Measurements from ENCODE around the gene KANK2.
"Not testable (repeated sequence)": the region's sequence is repeated elsewhere in the genome, so short reads cannot be mapped to it uniquely, and the experiment has no call there.

KANK2 gene

DNA sequence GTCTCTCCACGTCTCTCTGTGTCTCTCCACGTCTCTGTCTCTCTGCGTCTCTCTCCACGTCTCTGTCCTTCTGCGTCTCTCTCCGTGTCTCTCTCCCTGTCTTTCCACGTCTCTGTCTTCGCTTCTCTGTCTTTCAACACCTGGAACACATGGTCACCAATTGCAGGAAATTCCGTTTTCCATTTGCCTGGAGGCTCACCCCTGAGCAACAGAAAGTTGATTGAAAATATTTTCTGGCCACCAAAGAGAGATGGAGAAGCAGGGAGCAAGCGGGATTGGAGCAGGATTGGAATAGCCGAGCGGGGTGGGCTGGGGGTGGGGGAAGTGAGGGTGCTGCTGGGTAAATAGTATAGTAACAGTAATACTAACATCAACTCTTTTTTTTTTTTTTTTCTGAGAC lies 1.7 kb downstream of the KANK2 start:
- no peak for DNase-seq

DNA sequence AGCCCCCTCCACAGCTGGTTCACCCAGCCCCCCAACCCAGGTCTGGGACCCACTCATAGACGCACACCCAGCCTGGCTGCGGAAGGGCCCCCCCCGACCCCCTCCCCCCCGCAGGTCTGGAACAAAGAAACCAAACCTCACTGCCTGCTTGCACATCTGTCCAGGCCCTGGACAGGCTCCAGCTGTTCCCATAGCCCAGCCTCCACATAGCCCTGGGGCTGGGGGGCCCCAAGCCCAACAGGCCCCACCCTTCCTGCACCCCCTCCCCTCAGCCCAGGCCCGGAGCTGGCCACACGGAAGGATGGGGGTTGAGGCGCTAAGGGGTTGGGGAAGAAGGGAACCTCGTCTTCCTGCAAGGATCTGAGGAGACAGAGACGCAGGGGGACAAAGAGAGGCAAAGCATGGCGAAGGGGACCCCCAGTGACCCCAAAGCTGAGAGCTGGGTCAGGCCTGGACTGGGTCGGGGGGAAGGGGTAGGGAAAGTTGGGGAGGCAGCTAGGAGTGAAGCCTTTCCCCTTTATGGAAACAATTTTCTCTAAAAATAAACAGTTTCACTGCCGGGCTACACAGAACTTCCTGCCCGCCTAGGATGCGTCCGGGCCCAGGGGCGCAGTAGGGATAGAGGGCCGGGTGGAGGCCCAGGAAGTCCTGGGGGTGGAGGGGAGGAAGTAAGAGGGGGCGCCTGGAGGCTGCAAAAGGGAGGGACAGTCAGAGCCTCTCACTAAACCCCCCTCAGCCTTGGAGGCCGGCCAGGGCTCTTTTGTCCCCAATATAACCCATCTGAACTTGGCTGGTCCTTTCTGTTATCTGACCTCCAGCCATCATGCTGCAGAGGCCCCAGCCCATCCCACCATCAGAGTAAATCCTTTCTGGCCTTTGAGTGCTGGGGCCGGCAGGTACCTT lies 2.4 kb downstream of the KANK2 start:
- no peak for DNase-seq

DNA sequence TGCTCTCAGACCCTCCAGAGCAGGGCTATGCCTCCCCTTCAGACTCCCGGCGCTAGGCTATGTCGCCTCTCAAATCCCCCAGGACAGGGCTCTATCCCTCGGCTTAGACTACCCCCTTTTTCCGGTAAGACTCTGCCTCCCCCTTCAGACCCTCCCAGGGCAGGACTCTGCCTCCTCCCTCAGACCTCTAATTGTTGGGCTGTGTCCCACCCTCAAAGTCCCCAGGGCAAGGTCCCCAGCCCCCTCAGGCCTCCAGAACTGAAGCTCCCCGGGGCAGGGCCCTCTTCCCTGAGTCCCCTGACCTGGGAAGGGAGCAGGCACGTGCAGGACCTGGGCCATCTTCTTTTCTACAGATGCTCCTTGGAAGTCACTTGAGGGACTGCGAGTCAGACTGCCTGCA lies 3.2 kb downstream of the KANK2 start:
- DNase-seq, result no peak

DNA sequence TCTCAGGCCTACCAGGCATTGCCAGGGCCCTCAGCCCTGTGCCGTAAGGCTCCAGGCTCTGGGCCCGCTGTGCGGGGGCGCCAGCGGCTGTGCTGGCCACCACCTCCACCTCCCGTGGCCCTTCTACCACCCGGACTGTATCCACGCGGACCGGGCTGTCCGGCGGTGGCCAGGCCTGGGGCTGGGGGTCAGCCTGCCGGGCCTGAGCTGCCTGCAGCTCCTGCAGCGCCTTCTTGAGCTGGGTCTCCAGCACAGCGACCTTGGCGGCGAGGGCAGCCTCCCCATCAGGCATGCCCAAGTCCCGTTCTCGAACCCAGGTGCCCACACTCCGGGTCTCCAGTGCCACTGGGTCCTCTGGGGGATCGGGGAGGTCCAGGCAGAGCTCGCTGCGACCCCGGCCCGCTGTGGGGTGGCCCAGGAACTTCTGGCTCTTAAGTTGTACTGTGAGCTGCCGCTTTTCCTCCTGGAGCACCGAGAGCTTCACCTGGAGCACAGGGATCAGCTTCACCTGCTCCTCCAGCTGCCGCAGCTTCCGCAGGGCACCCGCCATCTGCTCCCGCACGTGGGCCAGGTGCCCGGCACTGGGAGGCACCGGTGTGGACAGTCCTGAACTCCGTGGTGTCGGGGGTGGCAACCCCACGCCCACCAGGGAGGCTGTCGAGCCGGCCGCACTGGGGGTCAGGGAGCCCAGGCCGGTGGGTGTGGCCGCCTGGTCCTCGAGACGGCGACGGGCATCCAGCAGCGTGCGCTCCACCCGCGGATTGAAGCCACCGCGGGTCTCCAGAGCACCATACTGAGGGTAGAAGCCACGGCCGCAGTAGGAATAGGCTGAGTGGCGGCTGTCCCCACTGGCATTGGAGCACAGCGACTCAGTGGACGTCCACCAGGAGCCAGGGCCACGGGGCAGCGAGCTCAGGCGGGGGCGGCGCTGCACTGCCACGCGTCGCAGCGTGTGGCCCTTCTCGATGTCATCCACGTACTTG lies 4.1 kb downstream of the KANK2 start:
- no peak for DNase-seq

DNA sequence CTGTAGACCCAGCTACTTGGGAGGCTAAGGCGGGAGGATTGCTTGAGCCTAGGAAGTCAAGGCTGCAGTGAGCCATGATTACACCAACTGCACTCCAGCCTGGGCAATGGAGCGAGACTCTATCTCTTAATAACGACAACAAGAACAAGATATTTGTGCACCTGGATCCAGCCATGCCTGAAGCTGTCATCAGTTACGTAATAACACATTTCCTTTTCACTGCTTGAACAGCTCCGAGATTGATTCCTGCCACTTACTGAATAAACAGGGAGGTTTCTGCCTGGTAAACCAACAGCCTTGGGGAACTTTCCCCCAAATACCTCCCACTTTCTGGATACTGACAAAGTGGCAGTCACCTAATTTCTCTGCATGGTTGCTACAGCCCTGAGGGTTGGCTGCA lies 5.4 kb downstream of the KANK2 start:
- no peak for DNase-seq

DNA sequence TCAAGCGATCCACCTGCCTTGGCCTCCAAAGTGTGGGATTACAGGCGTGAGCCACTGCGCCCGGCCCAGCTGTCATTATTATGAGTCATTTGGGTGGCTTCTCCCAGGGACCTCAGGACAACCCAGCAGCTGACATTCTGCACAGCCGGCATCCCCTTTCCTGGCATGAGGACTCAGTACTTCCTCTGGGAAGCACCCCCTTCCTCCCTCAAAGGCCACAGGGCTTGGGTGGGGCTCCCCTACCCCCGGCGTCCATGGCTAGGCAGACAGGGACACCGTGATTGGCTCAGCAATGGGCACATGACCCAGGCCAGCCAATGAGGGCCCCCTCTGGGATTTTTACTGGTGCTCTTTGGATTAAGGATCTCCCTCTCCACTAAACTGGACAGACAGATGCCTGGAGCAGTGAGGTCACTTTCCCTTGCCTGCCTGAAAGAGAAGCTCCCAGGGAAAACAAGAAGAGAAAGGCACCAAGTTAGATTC lies 6.0 kb downstream of the KANK2 start:
- no peak for DNase-seq

DNA sequence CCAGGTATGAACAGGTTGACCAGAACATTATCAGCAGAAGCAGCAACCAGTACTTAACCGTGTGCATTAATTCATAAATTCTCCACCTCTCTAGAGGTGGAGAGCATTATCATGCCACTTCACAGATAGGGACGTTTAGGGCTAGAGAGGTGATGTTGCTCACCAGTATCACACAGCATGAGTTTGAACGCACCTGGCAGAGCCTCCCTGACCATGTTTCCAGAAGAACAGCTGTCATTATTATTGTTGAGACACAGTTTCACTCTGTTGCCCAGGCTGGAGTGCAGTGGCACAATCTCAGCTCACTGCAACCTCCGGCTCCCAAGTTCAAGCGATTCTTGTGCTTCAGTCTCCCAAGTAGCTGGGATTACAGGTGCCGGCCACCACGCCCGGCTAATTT lies 6.8 kb downstream of the KANK2 start:
- no peak for DNase-seq

DNA sequence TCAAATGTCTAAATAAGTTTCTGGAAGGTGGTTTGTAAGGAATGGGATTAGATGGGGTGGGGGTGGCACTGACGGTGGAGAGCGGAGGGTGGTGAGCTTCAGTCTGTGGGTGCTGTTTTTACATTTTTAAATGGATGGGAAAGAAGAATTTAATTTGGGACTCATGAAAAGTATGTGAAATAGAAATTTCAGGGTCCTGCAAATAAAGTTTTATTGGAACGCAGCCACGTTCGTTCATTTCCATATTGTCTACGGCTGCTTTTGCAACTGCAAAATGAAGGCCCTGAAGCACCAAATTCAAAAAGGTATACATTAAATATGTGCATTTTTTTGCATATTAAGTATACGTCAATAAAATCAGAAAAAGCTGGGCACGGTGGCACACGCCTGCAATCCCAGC lies 9.9 kb downstream of the KANK2 start:
- no peak for DNase-seq

DNA sequence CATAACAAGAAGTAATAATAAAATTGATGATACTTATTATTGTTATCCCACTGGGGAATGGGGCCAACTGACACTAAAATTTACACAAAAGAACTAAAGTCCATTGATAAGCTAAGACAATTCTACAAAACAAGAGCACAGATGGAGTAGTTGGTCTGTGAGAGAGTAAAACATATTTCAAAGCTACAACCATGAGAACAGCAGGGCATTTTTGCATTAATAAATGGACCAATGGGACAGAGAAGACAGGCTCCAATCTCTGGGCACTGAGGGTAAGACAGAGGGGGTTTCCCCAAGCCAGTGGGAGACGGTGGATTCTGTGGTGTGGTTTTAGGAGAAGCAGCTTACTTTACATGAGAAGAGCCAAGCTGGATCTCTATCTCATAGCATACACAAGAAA lies 14.4 kb downstream of the KANK2 start:
- no peak for DNase-seq

DNA sequence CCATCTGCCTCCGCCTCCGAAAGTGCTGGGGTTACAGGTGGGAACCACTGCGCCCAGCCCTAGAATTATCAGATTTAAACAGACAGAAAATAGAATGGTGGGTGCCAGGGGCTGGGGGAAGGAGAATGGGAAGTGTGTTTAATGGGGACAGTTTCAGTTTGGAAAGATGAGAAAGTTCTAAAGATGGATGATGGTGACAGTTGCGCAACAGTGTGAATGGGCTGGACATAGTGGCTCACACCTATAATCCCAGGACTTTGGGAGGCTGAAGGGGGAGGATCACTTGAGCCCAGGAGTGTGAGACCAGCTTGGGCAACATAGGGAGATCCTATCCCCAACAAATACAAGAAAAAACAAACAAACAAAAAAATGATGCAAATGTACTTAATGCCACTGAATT lies 15.9 kb downstream of the KANK2 start:
- DNase-seq, result no peak

DNA sequence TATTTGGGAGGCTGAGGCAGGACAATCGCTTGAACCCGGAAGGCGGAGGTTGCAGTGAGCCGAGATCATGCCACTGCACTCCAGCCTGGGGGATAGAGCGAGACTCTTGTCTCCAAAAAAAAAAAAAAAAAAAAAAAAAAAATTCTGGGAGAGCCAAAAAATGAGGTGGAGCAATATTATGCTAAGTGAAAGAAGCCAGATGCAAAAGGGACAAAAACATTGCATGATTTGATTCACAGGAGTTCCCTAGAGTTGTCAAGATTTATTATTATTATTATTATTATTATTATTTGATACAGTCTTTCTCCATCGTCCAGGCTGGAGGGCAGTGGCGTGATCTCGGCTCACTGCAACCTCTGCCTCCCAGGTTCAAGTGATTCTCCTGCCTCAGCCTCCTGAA lies 16.4 kb downstream of the KANK2 start:
- DNase-seq, result not testable (repeated sequence)

DNA sequence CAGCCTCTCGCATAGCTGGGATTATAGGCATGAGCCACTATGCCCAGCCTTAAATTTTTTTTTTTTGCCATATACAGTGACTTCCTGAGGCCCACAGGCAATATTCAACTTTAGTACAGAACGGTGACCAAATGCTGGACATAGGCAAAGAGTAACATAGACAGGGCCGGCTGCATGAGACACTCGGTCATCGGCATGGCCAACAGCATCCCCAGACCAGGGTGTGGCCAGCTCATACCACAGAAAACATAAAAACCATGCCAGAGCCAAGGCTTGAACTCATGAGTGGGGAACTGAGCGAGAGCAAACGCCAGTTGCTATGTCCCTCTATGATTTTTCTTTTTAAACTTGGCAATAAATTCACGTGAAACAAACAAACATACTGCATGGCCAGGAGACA lies 17.0 kb downstream of the KANK2 start:
- DNase-seq, result no peak

DNA sequence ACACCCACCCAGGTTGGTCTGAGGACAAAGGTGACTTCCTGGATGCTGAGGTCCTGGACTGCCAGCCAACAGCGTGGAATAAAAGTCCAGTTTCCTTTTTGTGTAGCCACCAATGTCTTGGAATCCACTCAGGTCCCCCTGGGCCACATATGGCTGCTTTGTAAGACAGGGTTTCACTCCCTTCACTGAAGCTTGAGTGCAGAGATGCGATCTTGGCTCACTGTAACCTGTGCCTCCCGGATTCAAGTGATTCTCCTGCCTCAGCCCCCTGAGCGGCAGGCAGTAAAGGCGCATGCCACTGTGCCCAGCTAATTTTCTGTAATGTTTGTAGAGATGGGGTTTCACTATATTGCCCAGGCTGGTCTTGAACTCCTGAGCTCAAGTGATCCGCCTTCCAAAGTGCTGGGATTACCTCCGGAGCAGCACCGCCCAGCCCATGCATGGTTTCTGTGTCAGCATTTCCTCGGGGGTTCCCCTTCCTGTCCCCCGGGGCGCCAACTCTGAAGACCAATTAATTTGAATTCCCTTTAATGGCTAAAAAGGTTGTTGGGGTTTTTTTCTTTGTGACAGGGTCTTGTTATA lies 17.5 kb downstream of the KANK2 start:
- DNase-seq, result no peak

DNA sequence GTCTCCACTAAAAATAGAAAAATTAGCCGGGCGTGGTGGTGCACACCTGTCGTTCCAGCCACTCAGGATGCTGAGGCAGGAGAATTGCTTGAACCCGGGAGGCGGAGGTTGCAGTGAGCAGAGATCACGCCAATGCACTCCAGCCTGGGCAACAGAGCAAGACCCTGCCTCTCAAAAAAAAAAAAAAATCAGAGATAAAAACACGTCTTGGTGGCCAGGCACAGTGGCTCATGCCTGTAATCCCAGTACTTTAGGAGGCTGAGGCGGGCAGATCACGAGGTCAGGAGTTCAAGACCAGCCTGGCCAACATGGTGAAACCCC lies 18.2 kb downstream of the KANK2 start:
- DNase-seq, result not testable (repeated sequence)

DNA sequence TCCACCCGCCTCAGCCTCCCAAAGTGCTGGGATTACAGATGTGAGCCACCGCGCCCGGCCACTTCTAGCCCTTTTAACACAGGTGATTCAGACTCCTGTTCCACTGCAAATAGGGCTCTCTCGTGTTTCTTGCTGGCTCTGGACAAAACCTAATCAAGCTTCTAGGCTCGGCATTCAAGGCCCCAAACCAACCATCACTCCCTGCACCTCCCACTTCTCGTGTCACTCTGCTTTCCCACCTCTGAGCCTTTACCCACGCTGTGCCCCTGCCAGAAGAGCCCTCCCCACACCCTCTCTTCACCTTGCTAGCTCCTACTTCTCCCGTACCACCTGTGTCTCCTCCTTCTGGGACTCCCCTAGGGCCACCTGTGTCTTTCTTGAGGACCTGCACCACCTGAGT lies 19.8 kb downstream of the KANK2 start:
- no peak for DNase-seq

DNA sequence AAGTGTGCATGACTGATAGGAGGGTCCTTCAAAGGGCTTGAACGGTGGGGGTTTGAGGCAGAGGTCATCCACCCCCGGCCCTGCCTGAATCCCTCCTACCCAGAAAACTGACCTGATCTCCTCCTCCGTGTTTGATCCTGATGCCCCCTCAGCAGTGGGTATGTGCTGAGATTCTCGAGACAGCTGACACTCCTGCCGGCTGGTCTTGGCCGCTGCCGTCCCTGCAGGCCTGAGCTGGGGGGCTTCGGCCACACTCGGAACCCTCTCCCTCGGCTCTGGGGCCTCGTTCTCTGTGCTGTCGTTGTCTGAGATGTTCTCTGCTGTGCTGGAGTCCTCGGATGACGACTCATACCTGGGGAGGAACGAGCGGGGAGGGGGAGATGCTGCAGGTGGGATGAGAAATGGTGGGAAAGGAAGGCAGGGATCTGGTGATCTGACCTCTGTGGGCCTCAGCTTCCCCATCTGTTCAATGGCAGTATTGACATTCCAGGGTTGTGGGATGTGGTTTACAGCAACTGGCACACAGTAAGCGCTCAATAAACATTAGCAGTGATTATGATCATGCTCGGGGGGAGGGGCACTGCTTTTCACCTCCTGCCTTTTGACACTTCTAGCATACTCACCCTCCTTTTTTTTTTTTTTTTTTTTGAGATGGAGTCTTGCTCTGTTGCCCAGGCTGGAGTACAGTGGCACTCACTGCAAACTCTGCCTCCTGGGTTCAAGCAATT lies 20.7 kb downstream of the KANK2 start:
- DNase-seq, result no peak

DNA sequence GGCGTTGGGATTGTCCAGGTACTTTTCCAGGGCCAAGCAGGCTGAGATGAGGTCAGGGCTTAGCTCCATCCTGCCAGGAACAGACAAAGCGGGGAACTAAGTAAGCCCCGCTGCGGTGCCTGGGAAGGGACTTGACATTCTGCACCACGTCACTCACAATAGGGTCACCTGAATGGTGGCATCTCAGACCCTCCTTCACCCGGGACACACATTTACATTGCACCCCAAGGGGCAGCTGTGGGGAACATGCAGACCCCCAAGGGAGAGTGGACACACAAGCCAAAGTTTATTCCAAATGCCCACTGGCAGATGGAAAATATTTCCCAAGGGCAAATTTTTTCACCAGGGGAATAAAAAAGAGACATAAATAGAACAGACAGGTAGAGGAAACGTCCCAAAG lies 21.4 kb downstream of the KANK2 start:
- DNase-seq, result no peak

DNA sequence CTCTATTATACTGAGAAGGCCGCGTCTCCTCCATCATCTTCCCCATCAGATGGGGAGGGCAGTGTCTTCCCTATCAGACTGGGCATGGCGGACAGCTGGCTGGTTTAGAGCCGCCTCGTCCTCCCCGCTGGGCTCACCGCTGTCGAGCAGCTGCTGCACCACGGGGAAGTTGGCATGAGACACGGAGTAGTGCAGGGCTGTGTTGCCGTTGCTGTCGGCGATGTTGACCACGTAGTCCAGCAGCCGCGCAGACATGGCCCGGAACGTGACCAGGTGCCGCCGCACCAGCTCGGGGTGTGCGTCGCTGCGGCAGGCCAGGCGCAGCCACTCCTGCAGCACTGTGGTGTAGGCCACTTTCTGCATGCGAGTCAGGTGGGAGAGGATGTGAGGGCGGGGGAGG lies 23.0 kb downstream of the KANK2 start:
- DNase-seq, result no peak

DNA sequence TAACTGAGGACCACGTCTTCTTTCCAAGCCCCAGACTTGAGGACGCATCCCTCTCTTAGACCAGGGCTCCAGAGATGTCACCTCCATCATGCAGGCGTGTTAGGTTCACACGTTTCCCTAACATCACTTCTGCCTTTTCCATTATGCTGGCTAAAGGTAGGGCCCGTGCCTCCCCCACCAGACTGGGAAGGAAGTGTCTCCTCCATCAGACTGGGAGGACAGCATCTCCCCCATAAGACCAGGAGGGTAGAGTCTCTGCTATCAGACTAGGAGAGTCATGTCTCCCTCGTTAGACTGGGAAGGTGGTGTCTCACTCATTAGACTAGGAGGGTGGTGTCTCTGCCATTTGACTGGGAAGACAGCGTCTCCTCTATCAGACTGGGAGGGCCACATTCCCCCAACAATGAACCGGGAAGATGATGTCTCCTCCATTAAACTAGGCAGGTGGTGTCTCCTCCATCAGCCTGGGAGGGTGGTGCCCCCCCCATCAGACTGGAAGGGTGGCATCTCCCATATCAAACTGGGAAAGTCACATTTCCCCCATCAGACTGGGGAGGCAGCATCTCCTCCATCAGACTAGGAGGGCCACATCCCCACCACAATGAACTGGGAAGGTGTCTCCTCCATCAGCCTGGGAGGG lies 23.7 kb downstream of the KANK2 start:
- no peak for DNase-seq

DNA sequence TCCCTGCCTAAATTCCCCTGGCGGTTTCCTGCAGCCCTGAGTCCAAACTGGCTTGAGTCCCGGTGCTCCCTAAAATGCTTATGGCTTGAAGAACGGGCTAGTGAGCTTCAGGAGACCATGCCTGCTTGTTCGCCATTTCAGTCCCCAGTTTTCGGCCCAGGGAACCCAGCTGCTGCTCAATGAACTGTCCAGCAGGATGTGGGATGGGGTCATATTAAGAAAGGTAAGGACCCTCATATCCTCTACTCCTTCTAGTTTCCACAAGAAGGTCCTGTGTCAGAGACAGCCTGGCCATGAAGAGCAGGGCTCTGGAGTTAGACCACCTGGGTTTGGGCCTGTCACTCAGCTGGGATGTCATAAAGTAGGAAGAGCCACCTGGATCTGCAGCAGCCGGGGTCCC lies 24.8 kb downstream of the KANK2 start:
- DNase-seq, result no peak

DNA sequence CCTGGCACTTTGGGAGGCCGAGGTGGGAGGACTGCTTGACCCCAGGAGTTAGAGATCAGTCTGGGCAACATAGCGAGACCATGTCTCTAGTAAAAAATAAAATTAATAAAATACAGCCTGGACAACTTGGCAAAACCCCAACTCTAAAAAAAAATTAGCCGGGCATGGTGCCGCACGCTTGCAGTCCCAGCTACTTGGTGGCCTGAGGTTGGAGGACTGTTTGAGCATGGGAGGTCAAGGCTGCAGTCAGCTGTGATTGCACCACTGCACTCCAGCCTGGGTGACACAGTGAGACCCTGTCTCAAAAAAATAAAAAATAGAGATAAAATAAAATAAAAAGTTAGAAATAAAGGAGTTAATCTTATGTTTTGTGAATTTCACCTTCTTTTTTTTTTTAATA lies 26.2 kb downstream of the KANK2 start:
- DNase-seq, result no peak
